Measurements from ENCODE around the gene EPHB1. TPM values are rescaled to one million over a fixed set of nuclear protein-coding genes. Genes with fewer than 3 reads are reported as not detected.

The EPHB1 gene
- total and polyA plus RNA-seq, 2 of the 13 experiments (the other 11 are each of a cell fraction or from before 2014, with no cell fraction given): 0.07 to 0.21 TPM

DNA sequence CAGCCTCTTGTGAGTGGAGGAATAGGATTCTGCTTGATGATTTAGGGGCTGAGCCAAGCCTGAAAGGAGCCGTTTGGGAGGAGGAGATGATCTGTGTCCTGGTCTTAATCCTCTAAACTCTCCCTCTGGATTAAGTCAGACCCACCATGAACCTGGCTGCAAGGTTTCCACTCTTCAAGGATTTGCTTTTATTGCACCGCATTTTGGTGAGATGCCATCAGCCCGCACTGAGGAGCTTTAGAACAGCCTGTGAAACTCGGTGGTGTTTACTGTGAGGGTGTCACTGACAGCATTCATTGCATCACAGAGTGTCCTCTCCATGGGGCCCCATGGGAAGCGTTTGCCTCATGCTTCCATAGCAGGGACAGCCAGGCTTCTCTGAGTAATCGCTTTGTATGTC is 59.2 kb downstream of the EPHB1 start:
- POLR2A ChIA-PET: no interaction called here

DNA sequence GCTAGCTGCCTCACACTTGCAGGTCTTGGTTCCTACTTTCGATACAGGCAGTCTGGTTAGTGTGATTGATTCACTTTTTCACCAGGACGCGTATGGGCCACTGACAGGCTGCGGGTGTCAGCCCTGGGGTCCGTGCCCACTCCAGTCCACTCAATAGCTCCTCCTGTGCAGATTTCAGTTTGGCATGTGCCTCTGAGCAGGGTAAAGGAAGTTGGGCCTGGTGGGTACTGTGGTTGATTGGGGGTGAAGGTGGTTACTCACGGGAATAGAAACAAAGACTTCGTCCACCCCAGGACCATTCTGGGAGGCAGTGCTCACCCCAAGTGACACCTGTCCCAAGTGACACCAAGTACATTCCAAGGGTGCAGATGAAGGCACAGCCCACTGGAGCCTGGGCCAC is 62.3 kb downstream of the EPHB1 start:
- 27% methylated on average over 7 of the region's 7 CpGs for WGBS (ENCODE audit: low lambda C conversion rate)
- in situ Hi-C loops (cut with HindIII; ENCODE audit: extremely low pct_ligation_motif_present, low pct_unique_long_range_greater_than_20kb): no loop called here
- no peak for TF ChIP-seq SETDB1 (CRISPR knock-in tag; IDR thresholded peaks at IDR 0.05; ENCODE audit: borderline replicate concordance)
- no peak for TF ChIP-seq TCF7 (IDR thresholded peaks at IDR 0.05; ENCODE audit: low read depth)
- intact Hi-C loops (cut with micrococcal nuclease; ENCODE audit: unreplicated experiment): no loop called here
- Histone ChIP-seq H4K20me1 (ENCODE audit: insufficient read depth, low read length) (no peaks in the 10 kb centered on the region), H3K9ac (ENCODE audit: insufficient read depth, low read depth, low read length) (no peak overlapping the region), H3K4me1 (ENCODE audit: insufficient read depth, low read length) (no peaks in the 10 kb centered on the region), H2AFZ (ENCODE audit: low read length) (no peak overlapping the region), H3K27me3 (ENCODE audit: control insufficient read depth in 1 of 2, insufficient read depth in 2 of 2, low read length in 2 of 2) (peaks cover 0 to 1% of the 10 kb centered on the region in 2 experiments; a peak in 2 of 5 replicates), H3K4me3 (replicated peaks in 1 of 3; ENCODE audit: insufficient read depth in 1 of 3, low read depth in 2 of 3, low read length in 3 of 3) (no peak overlapping the region), H3K36me3 (replicated peaks in 1 of 2; ENCODE audit: control insufficient read depth in 1 of 2, insufficient read depth in 2 of 2, low read length in 2 of 2) (no peaks in the 10 kb centered on the region), H3K27ac (ENCODE audit: extremely low read length, insufficient read depth, low read length) (no peak overlapping the region), H3K79me2 (ENCODE audit: insufficient read depth, low read length) (no peaks in the 10 kb centered on the region), H3K4me2 (ENCODE audit: low read depth, low read length) (no peak overlapping the region), H3K9me3 (ENCODE audit: low read length) (no peaks in the 10 kb centered on the region)
- ChIA-PET CTCF (ENCODE audit: low intra/inter-chr PET ratio, low total read pairs) (no interaction called here), POLR2A (no interaction called here)
- ATAC-seq: no peak
- no peak for FAIRE-seq
- no peak for DNase-seq (ENCODE audit: low spot score)
- no TSS peak for BruUV-seq (replicated peaks)

More for the DNA sequence above, 59.2 kb downstream of the EPHB1 start:
- 8% methylated on average over 2 of the region's 6 CpGs for WGBS (ENCODE audit: low lambda C conversion rate)
- H3K27me3 ChIP-seq (ENCODE audit: control insufficient read depth in 1 of 2, insufficient read depth in 2 of 2, low read length in 2 of 2): no peaks in the 10 kb centered on the region; a peak in 3 of 5 replicates
- DNase-seq (ENCODE audit: low spot score) (no peak), ATAC-seq (no peak), FAIRE-seq (no peak)
- TF ChIP-seq MTA3 (CRISPR knock-in tag; IDR thresholded peaks at IDR 0.05) (no peak), MXD4 (CRISPR knock-in tag; IDR thresholded peaks at IDR 0.05) (no peak), KDM5A (IDR thresholded peaks at IDR 0.05; ENCODE audit: borderline replicate concordance, low read length) (no peak), CEBPB (IDR thresholded peaks at IDR 0.05; ENCODE audit: borderline replicate concordance, low read depth, low read length) (peak; percentile 3; the same call in 1 of the 2 replicates), RBAK (CRISPR knock-in tag; IDR thresholded peaks at IDR 0.05) (no peak), JUND (CRISPR knock-in tag; IDR thresholded peaks at IDR 0.05) (no peak)
- no peaks in the 10 kb centered on the region for H3K36me3 ChIP-seq (replicated peaks in 1 of 2; ENCODE audit: control insufficient read depth in 1 of 2, insufficient read depth in 2 of 2, low read length in 2 of 2)
- no peaks in the 10 kb centered on the region for H3K4me1 ChIP-seq (ENCODE audit: insufficient read depth, low read length)
- H3K79me2 ChIP-seq (ENCODE audit: insufficient read depth, low read length): no peaks in the 10 kb centered on the region
- H3K4me2 ChIP-seq (ENCODE audit: low read depth, low read length): no peak overlapping the region
- no TSS peak for BruUV-seq (replicated peaks)
- H3K27ac ChIP-seq (ENCODE audit: extremely low read length, insufficient read depth, low read length): no peak overlapping the region
- H3K4me3 ChIP-seq (replicated peaks in 1 of 3; ENCODE audit: insufficient read depth in 1 of 3, low read depth in 2 of 3, low read length in 3 of 3): no peak overlapping the region
- in situ Hi-C loops (cut with HindIII; ENCODE audit: extremely low pct_ligation_motif_present, low pct_unique_long_range_greater_than_20kb) (no loop called here), intact Hi-C loops (cut with micrococcal nuclease; ENCODE audit: unreplicated experiment) (no loop called here)
- no peak overlapping the region for H2AFZ ChIP-seq (ENCODE audit: low read length)
- no peaks in the 10 kb centered on the region for H3K9me3 ChIP-seq (ENCODE audit: low read length)
- no peaks in the 10 kb centered on the region for H4K20me1 ChIP-seq (ENCODE audit: insufficient read depth, low read length)
- CTCF ChIA-PET (ENCODE audit: low intra/inter-chr PET ratio, low total read pairs): no interaction called here
- H3K9ac ChIP-seq (ENCODE audit: insufficient read depth, low read depth, low read length): no peak overlapping the region
